Testis (tissue), 3 donors: Measurements from ENCODE around the gene HRH4. TPM values are rescaled to one million over a fixed set of nuclear protein-coding genes. Genes with fewer than 3 reads are reported as not detected.

Experiments used
- DNase-seq: peaks from one replicate; pipeline ENCODE4 v3.0.0-alpha.2; 2019
- H3K27ac ChIP-seq, 2 donors: fragments of 200-600 bp; sonication (generic); one replicate each; pipeline ENCODE4 v1.5.1; 2019
- H3K27me3 ChIP-seq: fragments of 200-600 bp; sonication (generic); one replicate; pipeline ENCODE4 v1.5.1; 2019
- H3K36me3 ChIP-seq: fragments of 200-600 bp; sonication (generic); one replicate; pipeline ENCODE4 v1.5.1; 2017; ENCODE audit warnings: low read depth; ENCODE audit errors: missing control alignments
- H3K4me1 ChIP-seq: fragments of 200-600 bp; sonication (generic); one replicate; pipeline ENCODE4 v1.5.1; 2019
- H3K4me3 ChIP-seq, 2 donors: fragments of 200-600 bp; sonication (generic); one replicate each; pipeline ENCODE4 v1.5.1; 2017 to 2019
- H3K9me3 ChIP-seq: fragments of 200-600 bp; sonication (generic); one replicate; pipeline ENCODE4 v1.5.1; 2017
- CTCF ChIP-seq, 3 experiments: fragments of 450-650 bp in 2 of 3; fragments of 200-600 bp in 1 of 3; sonication (generic) in 1 of 3; IDR thresholded peaks; one replicate each; pipeline ENCODE4 v1.5.1; 2016 to 2019; ENCODE audit warnings: antibody characterized with exemption in 3 of 3, mild to moderate bottlenecking in 2 of 3, moderate library complexity in 1 of 3
- POLR2A ChIP-seq: fragments of 450-650 bp; IDR thresholded peaks from one replicate; pipeline ENCODE4 v1.6.1; 2017; ENCODE audit warnings: antibody characterized with exemption, mild to moderate bottlenecking, moderate library complexity
- WGBS, 2 donors: methylation state at CpG; one replicate each; pipeline ENCODE4 v1.1.5; 2018; 5-methylcytosine and 5-hydroxymethylcytosine counted together
- intact Hi-C: fragments of 100-400 bp; cut with DNase I; formaldehyde crosslinking; loops from one replicate; pipeline ENCODE4 v1.15.1; 2023; ENCODE audit warnings: low total_unique reads
- polyA plus RNA-seq: library from polyadenylated mRNA; stranded (reverse); fragments of 350-450 nt; fragmentation: Illumina TruSeq; extraction: RNeasy Lipid Tissue Mini Kit (QIAGEN cat#74804); gene quantifications from one replicate; pipeline ENCODE4 v1.2.3, GENCODE V29; 2014; ENCODE audit warnings: low read depth, low replicate concordance; ENCODE audit not compliant: insufficient read depth
- total RNA-seq, 2 donors: library from RNA; depleted of rRNA; stranded (reverse); fragments of >200 nt; gene quantifications; one replicate each; pipeline ENCODE4 v1.2.3, GENCODE V29; 2016

Gene HRH4
- total and polyA plus RNA-seq, 3 donors from 2014 or later: 0.37 to 0.42 (median 0.39) TPM

GRCh38 chr18:24428709-24429108 is 31.7 kb upstream of the HRH4 start:
- Histone ChIP-seq H3K9me3 (no peaks in the 10 kb centered on the region), H3K4me3 (no peak overlapping the region), H3K4me1 (peaks cover 10% of the 10 kb centered on the region), H3K27ac (no peak overlapping the region), H3K36me3 (no peaks in the 10 kb centered on the region), H3K27me3 (no peaks in the 10 kb centered on the region)
- TF ChIP-seq POLR2A (no peak), CTCF (IDR thresholded peaks at IDR 0.05) (no peak)
- DNase-seq: no peak
- WGBS, 2 donors: 75 to 78% methylated on average over 3 of the region's 3 CpGs
- intact Hi-C loops: no loop called here

GRCh38 chr18:24429188-24429587 is 31.2 kb upstream of the HRH4 start:
- TF ChIP-seq CTCF (IDR thresholded peaks at IDR 0.05): no peak
- no peak for TF ChIP-seq POLR2A
- H3K27me3 ChIP-seq: no peaks in the 10 kb centered on the region
- H3K9me3 ChIP-seq: no peaks in the 10 kb centered on the region
- WGBS, 2 donors: 85% methylated on average over 4 of the region's 4 CpGs
- H3K4me3 ChIP-seq: no peak overlapping the region
- intact Hi-C loops: no loop called here
- peaks cover 10% of the 10 kb centered on the region for H3K4me1 ChIP-seq
- H3K36me3 ChIP-seq: no peaks in the 10 kb centered on the region
- DNase-seq: no peak
- H3K27ac ChIP-seq: no peak overlapping the region

GRCh38 chr18:24432618-24433017 is 27.8 kb upstream of the HRH4 start:
- TF ChIP-seq CTCF (IDR thresholded peaks at IDR 0.05) (no peak), POLR2A (no peak)
- no peaks in the 10 kb centered on the region for H3K36me3 ChIP-seq
- H3K4me3 ChIP-seq: no peak overlapping the region

GRCh38 chr18:24436939-24437338 is 23.5 kb upstream of the HRH4 start:
- H3K9me3 ChIP-seq: no peaks in the 10 kb centered on the region
- H3K27ac ChIP-seq: no peak overlapping the region
- no peaks in the 10 kb centered on the region for H3K4me1 ChIP-seq
- DNase-seq: no peak
- TF ChIP-seq CTCF (IDR thresholded peaks at IDR 0.05): no peak
- TF ChIP-seq POLR2A: no peak
- no peak overlapping the region for H3K4me3 ChIP-seq
- no peaks in the 10 kb centered on the region for H3K27me3 ChIP-seq
- intact Hi-C loops: no loop called here
- H3K36me3 ChIP-seq: no peaks in the 10 kb centered on the region
- 71 to 81% methylated on average over 1 of the region's 1 CpG for WGBS, 2 donors

More at GRCh38 chr18:24432618-24433017, 27.8 kb upstream of the HRH4 start:
- intact Hi-C loops: no loop called here
- H3K27ac ChIP-seq: no peak overlapping the region
- H3K4me1 ChIP-seq: peaks cover 4% of the 10 kb centered on the region
- no peaks in the 10 kb centered on the region for H3K27me3 ChIP-seq
- no peaks in the 10 kb centered on the region for H3K9me3 ChIP-seq
- 95 to 98% methylated on average over 3 of the region's 3 CpGs for WGBS, 2 donors
- no peak for DNase-seq

GRCh38 chr18:24443870-24444269 is 16.6 kb upstream of the HRH4 start:
- H3K27me3 ChIP-seq: no peaks in the 10 kb centered on the region
- H3K4me1 ChIP-seq: no peaks in the 10 kb centered on the region
- no peak for DNase-seq
- H3K4me3 ChIP-seq: no peak overlapping the region
- H3K27ac ChIP-seq: no peak overlapping the region
- no peak for TF ChIP-seq CTCF (IDR thresholded peaks at IDR 0.05)
- TF ChIP-seq POLR2A: no peak
- intact Hi-C loops: no loop called here
- no peaks in the 10 kb centered on the region for H3K9me3 ChIP-seq
- H3K36me3 ChIP-seq: no peaks in the 10 kb centered on the region
- WGBS, 2 donors: 78 to 80% methylated on average over 2 of the region's 2 CpGs
